SU-DHL-6 (cell line): ENCODE measurements around the gene KLRC3.
"Not testable (repeated sequence)": the region's sequence is repeated elsewhere in the genome, so short reads cannot be mapped to it uniquely, and the experiment has no call there.

ENCODE experiments used
- H2AFZ ChIP-seq: fragments of 200-600 bp; sonication (generic); 2 replicates; pipeline ENCODE4 v1.6.1; 2014; ENCODE audit warnings: low read depth, mild to moderate bottlenecking, moderate library complexity, mixed read lengths, antibody characterized with exemption, low read length; ENCODE audit not compliant: severe bottlenecking
- H3F3A ChIP-seq: fragments of 200-600 bp; shearing (Covaris generic); 2 replicates; pipeline ENCODE4 v1.6.0; 2016; ENCODE audit warnings: antibody characterized with exemption, mild to moderate bottlenecking; ENCODE audit not compliant: insufficient read depth
- H3K27ac ChIP-seq: fragments of 200-600 bp; sonication (generic); 2 replicates; pipeline ENCODE4 v1.5.1; 2016; ENCODE audit warnings: low read depth, mild to moderate bottlenecking, low read length, moderate library complexity, mixed read lengths
- H3K27me3 ChIP-seq: fragments of 200-600 bp; sonication (generic), shearing (Covaris generic); 2 replicates; pipeline ENCODE4 v1.6.0; 2014; ENCODE audit warnings: mild to moderate bottlenecking, low read length
- H3K36me3 ChIP-seq: fragments of 200-600 bp; sonication (generic); 2 replicates; pipeline ENCODE4 v1.6.1; 2014; ENCODE audit warnings: mild to moderate bottlenecking, low read length, mixed read lengths
- H3K4me2 ChIP-seq: fragments of 300-600, 200-600 bp; shearing (Covaris generic), sonication (generic); 2 replicates; pipeline ENCODE4 v1.6.0; 2014; ENCODE audit warnings: low read length, low read depth, mild to moderate bottlenecking; ENCODE audit not compliant: poor library complexity, severe bottlenecking
- H3K4me3 ChIP-seq: fragments of 200-600 bp; sonication (generic); 2 replicates; pipeline ENCODE4 v1.5.1; 2014; ENCODE audit warnings: antibody characterized with exemption, low read length, mild to moderate bottlenecking, mixed read lengths; ENCODE audit not compliant: insufficient read depth, poor library complexity, severe bottlenecking
- H3K79me2 ChIP-seq: fragments of 200-600 bp; sonication (generic); 2 replicates; pipeline ENCODE4 v1.6.1; 2014; ENCODE audit warnings: mild to moderate bottlenecking, low read length, moderate library complexity; ENCODE audit not compliant: insufficient read depth
- H3K9ac ChIP-seq: fragments of 200-600 bp; sonication (generic); 2 replicates; pipeline ENCODE4 v1.7.0; 2014; ENCODE audit warnings: mild to moderate bottlenecking, low read length
- H3K9me2 ChIP-seq: fragments of 200-600 bp; sonication (generic); replicated peaks from 2 replicates; pipeline ENCODE4 v1.6.1; 2014; ENCODE audit warnings: low read length; ENCODE audit not compliant: insufficient read depth
- H3K9me3 ChIP-seq: fragments of 200-600 bp; sonication (generic); 2 replicates; pipeline ENCODE4 v1.6.1; 2014; ENCODE audit warnings: low read length, mixed read lengths; ENCODE audit not compliant: insufficient read depth
- H4K20me1 ChIP-seq: fragments of 200-600 bp; sonication (generic); 2 replicates; pipeline ENCODE4 v1.6.1; 2014; ENCODE audit warnings: low read depth, mild to moderate bottlenecking, antibody characterized with exemption, low read length, moderate library complexity, mixed read lengths
- CTCF ChIP-seq: fragments of 200-600 bp; sonication (generic); IDR thresholded peaks from one replicate; pipeline ENCODE4 v1.5.1; 2017; ENCODE audit warnings: antibody characterized with exemption, mild to moderate bottlenecking, low read length, moderate library complexity; ENCODE audit not compliant: insufficient read depth, poor library complexity, severe bottlenecking
- EZH2phosphoT487 ChIP-seq: fragments of 200-600 bp; sonication (generic), shearing (Covaris generic); conservative IDR thresholded peaks from 2 replicates; pipeline ENCODE4 v1.6.1; 2018; ENCODE audit warnings: mild to moderate bottlenecking, antibody characterized with exemption, low read length, moderate library complexity, mixed read lengths

KLRC3 gene

GRCh38 chr12:10400829-10401228 is 19.6 kb downstream of the KLRC3 start:
- no peaks in the 10 kb centered on the region for H3K27me3 ChIP-seq
- H3K4me3 ChIP-seq: no peak overlapping the region
- no peaks in the 10 kb centered on the region for H4K20me1 ChIP-seq
- H3K9me3 ChIP-seq: no peaks in the 10 kb centered on the region
- no peaks in the 10 kb centered on the region for H3K9me2 ChIP-seq
- TF ChIP-seq EZH2phosphoT487: no peak
- TF ChIP-seq CTCF: no peak
- H3F3A ChIP-seq: no peaks in the 10 kb centered on the region
- H3K9ac ChIP-seq: no peak overlapping the region
- no peak overlapping the region for H3K4me2 ChIP-seq
- no peak overlapping the region for H2AFZ ChIP-seq
- H3K36me3 ChIP-seq: no peaks in the 10 kb centered on the region
- H3K79me2 ChIP-seq: no peaks in the 10 kb centered on the region
- no peak overlapping the region for H3K27ac ChIP-seq

- no peaks in the 10 kb centered on the region for H3K9me3 ChIP-seq
- no peak overlapping the region for H3K9ac ChIP-seq
- TF ChIP-seq EZH2phosphoT487 (no peak), CTCF (no peak)
- no peaks in the 10 kb centered on the region for H3K79me2 ChIP-seq
- no peak overlapping the region for H2AFZ ChIP-seq
- H3F3A ChIP-seq: no peaks in the 10 kb centered on the region
- H3K36me3 ChIP-seq: no peaks in the 10 kb centered on the region
- H3K9me2 ChIP-seq: no peaks in the 10 kb centered on the region
- no peaks in the 10 kb centered on the region for H3K27me3 ChIP-seq
- no peak overlapping the region for H3K4me3 ChIP-seq
- no peak overlapping the region for H3K4me2 ChIP-seq
- no peaks in the 10 kb centered on the region for H4K20me1 ChIP-seq
- H3K27ac ChIP-seq: no peak overlapping the region
These were observed 22.2 kb downstream of the KLRC3 start for GRCh38 chr12:10398168-10398567.

GRCh38 chr12:10397296-10397695 is 23.1 kb downstream of the KLRC3 start:
- Histone ChIP-seq H4K20me1 (no peaks in the 10 kb centered on the region), H3K36me3 (no peaks in the 10 kb centered on the region), H3K4me2 (no peak overlapping the region), H2AFZ (no peak overlapping the region), H3K27me3 (no peaks in the 10 kb centered on the region), H3K9me3 (no peaks in the 10 kb centered on the region), H3K4me3 (no peak overlapping the region), H3K9me2 (no peaks in the 10 kb centered on the region), H3K79me2 (no peaks in the 10 kb centered on the region), H3K9ac (no peak overlapping the region), H3K27ac (no peak overlapping the region), H3F3A (no peaks in the 10 kb centered on the region)
- TF ChIP-seq CTCF (no peak), EZH2phosphoT487 (no peak)

- H3K27me3 ChIP-seq, H3K79me2 ChIP-seq, H3K9ac ChIP-seq, H3K27ac ChIP-seq, H2AFZ ChIP-seq, H4K20me1 ChIP-seq, H3F3A ChIP-seq, H3K4me3 ChIP-seq, H3K36me3 ChIP-seq, H3K9me2 ChIP-seq, H3K4me2 ChIP-seq, H3K9me3 ChIP-seq: not testable (repeated sequence)
These were observed 24.2 kb downstream of the KLRC3 start for GRCh38 chr12:10396176-10396575.
